Kidney (tissue), 14 donors: ENCODE results near the gene ZBTB44. TPM values are rescaled to one million over a fixed set of nuclear protein-coding genes. Genes with fewer than 3 reads are reported as not detected.

Experiments used
- DNase-seq, 5 donors: peaks; one replicate each; pipeline ENCODE4 v3.0.0-alpha.2; 2013 to 2020
- FAIRE-seq: peaks from 2 replicates; lab custom pipeline; 2012; peaks lifted over from hg19 to GRCh38; lab: Jason Lieb, UNC
- H3K27ac ChIP-seq, 2 donors: one replicate each; pipeline ENCODE4 v1.7.0; 2013; ENCODE audit warnings: low read depth in 2 of 2, low read length in 2 of 2, inconsistent platforms in 1 of 2
- H3K27me3 ChIP-seq: one replicate; pipeline ENCODE4 v1.7.1; 2013; ENCODE audit warnings: low read length, inconsistent platforms; ENCODE audit not compliant: control insufficient read depth, insufficient read depth
- H3K36me3 ChIP-seq, 3 donors: one replicate each; pipeline versions ENCODE4 v1.7.0 to v1.7.1; 2013; ENCODE audit warnings: low read length in 3 of 3, control low read depth in 1 of 3, inconsistent platforms in 1 of 3; ENCODE audit not compliant: insufficient read depth in 3 of 3, control insufficient read depth in 2 of 3
- H3K4me1 ChIP-seq, 3 donors: one replicate each; pipeline versions ENCODE4 v1.7.0 to v1.7.1; 2013; ENCODE audit warnings: low read length in 3 of 3, inconsistent platforms in 1 of 3, low read depth in 1 of 3; ENCODE audit not compliant: control insufficient read depth in 2 of 3, insufficient read depth in 2 of 3
- H3K4me3 ChIP-seq, 3 donors: one replicate each; pipeline versions ENCODE4 v1.7.0 to v1.8.1; 2013; ENCODE audit warnings: low read length in 3 of 3, control low read depth in 1 of 3, inconsistent platforms in 1 of 3
- H3K9ac ChIP-seq, 3 donors: one replicate each; pipeline versions ENCODE4 v1.7.0 to v1.7.1; 2013; ENCODE audit warnings: low read length in 3 of 3, control low read depth in 1 of 3, inconsistent platforms in 1 of 3
- H3K9me3 ChIP-seq, 3 donors: one replicate each; pipeline versions ENCODE4 v1.7.0 to v1.7.1; 2013; ENCODE audit warnings: low read length in 3 of 3, control low read depth in 1 of 3, inconsistent platforms in 1 of 3; ENCODE audit not compliant: control insufficient read depth in 2 of 3, insufficient read depth in 1 of 3
- intact Hi-C: fragments of 100-400 bp; cut with DNase I; formaldehyde crosslinking; loops from one replicate; pipeline ENCODE4 v1.11.1; 2022
- polyA plus RNA-seq: library from polyadenylated mRNA; stranded (reverse); fragments of 350-450 nt; fragmentation: Illumina TruSeq; extraction: RNeasy Lipid Tissue Mini Kit (QIAGEN cat#74804); gene quantifications from one replicate; pipeline ENCODE4 v1.2.3, GENCODE V29; 2014; ENCODE audit warnings: low read depth, low replicate concordance; ENCODE audit not compliant: insufficient read depth
- total RNA-seq: library from RNA; stranded (reverse); fragmentation: NEBNext Ultra II Directional; extraction: Animal tissue kit (Norgen Biotek cat#: 25700); gene quantifications from one replicate; pipeline ENCODE4 v1.2.1, GENCODE V29; 2021
- TF ChIP-seq, protein P1 (sequence below): IDR thresholded peaks from 3 replicates; pipeline ENCODE4 v1.5.1; 2012; ENCODE audit warnings: mild to moderate bottlenecking, moderate library complexity, borderline replicate concordance; ENCODE audit not compliant: insufficient read depth; ENCODE audit errors: extremely low read depth
- donor health status: control.
- donor health status: control.
- donor health status: control.
- donor health status: control.
- donor health status: control.
- donor health status: DM: yes; HTN: yes; CAD: no.
- donor health status: Normal renal cell carcinoma (clear cell type).

Gene ZBTB44
- total and polyA plus RNA-seq, 2 donors from 2014 or later, result 13.1 to 59.7 TPM

- Histone ChIP-seq H3K9me3 (no peaks in the 10 kb centered on the region), H3K4me3 (no peak overlapping the region), H3K9ac (no peak overlapping the region), H3K36me3 (no peaks in the 10 kb centered on the region), H3K27me3 (no peaks in the 10 kb centered on the region), H3K4me1 (no peaks in the 10 kb centered on the region), H3K27ac (no peak overlapping the region)
- TF ChIP-seq, protein P1, sequence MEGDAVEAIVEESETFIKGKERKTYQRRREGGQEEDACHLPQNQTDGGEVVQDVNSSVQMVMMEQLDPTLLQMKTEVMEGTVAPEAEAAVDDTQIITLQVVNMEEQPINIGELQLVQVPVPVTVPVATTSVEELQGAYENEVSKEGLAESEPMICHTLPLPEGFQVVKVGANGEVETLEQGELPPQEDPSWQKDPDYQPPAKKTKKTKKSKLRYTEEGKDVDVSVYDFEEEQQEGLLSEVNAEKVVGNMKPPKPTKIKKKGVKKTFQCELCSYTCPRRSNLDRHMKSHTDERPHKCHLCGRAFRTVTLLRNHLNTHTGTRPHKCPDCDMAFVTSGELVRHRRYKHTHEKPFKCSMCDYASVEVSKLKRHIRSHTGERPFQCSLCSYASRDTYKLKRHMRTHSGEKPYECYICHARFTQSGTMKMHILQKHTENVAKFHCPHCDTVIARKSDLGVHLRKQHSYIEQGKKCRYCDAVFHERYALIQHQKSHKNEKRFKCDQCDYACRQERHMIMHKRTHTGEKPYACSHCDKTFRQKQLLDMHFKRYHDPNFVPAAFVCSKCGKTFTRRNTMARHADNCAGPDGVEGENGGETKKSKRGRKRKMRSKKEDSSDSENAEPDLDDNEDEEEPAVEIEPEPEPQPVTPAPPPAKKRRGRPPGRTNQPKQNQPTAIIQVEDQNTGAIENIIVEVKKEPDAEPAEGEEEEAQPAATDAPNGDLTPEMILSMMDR, result no peak
- intact Hi-C loops, result no loop called here
- DNase-seq (no peak), FAIRE-seq (no peak)
These were observed 13.7 kb downstream of the ZBTB44 start for GRCh38 chr11:130301002-130301401.

- Histone ChIP-seq H3K9ac (no peak overlapping the region), H3K4me1 (no peaks in the 10 kb centered on the region), H3K36me3 (no peaks in the 10 kb centered on the region), H3K4me3 (no peak overlapping the region), H3K27me3 (no peaks in the 10 kb centered on the region), H3K9me3 (no peaks in the 10 kb centered on the region), H3K27ac (no peak overlapping the region)
- FAIRE-seq, result no peak
- TF ChIP-seq, protein P1, result no peak
- DNase-seq, result no peak
- intact Hi-C loops, result no loop called here
These were observed 14.2 kb downstream of the ZBTB44 start for GRCh38 chr11:130300567-130300966.

DNA sequence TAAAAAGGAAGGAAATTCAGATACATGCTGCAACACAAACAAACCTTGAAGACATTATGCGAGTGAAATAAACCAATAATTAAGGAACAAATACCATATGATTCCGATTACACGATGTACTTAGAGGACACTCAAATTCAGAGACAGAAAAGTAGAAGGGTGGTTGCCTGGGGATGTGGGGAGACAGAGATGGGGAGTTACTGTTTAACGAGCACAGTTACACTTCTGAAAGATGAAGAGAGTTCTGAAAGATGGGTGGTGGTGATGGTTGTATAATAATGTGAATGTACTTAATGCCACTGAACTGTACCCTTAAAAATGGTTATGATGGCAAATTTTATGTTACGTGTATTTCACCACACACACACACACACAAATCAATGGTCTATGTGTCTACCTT, 14.7 kb downstream of the ZBTB44 start:
- H3K4me3 ChIP-seq, result no peak overlapping the region
- no peak overlapping the region for H3K27ac ChIP-seq
- intact Hi-C loops, result no loop called here
- FAIRE-seq (no peak), DNase-seq (no peak)
- H3K9me3 ChIP-seq, result no peaks in the 10 kb centered on the region
- H3K27me3 ChIP-seq, result no peaks in the 10 kb centered on the region
- no peaks in the 10 kb centered on the region for H3K4me1 ChIP-seq
- no peak overlapping the region for H3K9ac ChIP-seq
- H3K36me3 ChIP-seq, result no peaks in the 10 kb centered on the region
- TF ChIP-seq, protein P1, result no peak

- Histone ChIP-seq H3K9ac (no peak overlapping the region), H3K27me3 (no peaks in the 10 kb centered on the region), H3K27ac (no peak overlapping the region), H3K36me3 (no peaks in the 10 kb centered on the region), H3K4me1 (no peaks in the 10 kb centered on the region), H3K9me3 (no peaks in the 10 kb centered on the region), H3K4me3 (no peak overlapping the region)
- intact Hi-C loops, result no loop called here
- no peak for FAIRE-seq
- TF ChIP-seq, protein P1, result no peak
- no peak for DNase-seq
These were observed 19.1 kb downstream of the ZBTB44 start for GRCh38 chr11:130295657-130296056.
